ENCODE results near the gene RXFP1. TPM values are rescaled to one million over a fixed set of nuclear protein-coding genes. Genes with fewer than 3 reads are reported as not detected.

RXFP1 gene
- polyA plus RNA-seq, 1 donor (not counting 4 experiments of a cell fraction or from before 2014, with no cell fraction given) = not detected

- Histone ChIP-seq H3K9me1 (ENCODE audit: control insufficient read depth, extremely low read depth, insufficient read depth, low read length) (no peaks in the 10 kb centered on the region), H3K4me1 (ENCODE audit: control insufficient read depth, extremely low read depth, insufficient read depth, low read length) (peaks cover 16% of the 10 kb centered on the region), H3K27ac (ENCODE audit: control insufficient read depth, insufficient read depth, low read length) (no peak overlapping the region), H3K9ac (ENCODE audit: control insufficient read depth, extremely low read depth, insufficient read depth, low read length) (no peak overlapping the region), H3K4me3 (ENCODE audit: control insufficient read depth in 2 of 3, extremely low read depth in 1 of 3, insufficient read depth in 2 of 3, low read depth in 1 of 3, low read length in 3 of 3) (no peak overlapping the region), H4K20me1 (ENCODE audit: control insufficient read depth, extremely low read depth, insufficient read depth, low read length) (no peaks in the 10 kb centered on the region), H3K36me3 (ENCODE audit: control insufficient read depth in 2 of 2, extremely low read depth in 1 of 2, insufficient read depth in 2 of 2, low read length in 2 of 2) (no peaks in the 10 kb centered on the region), H2AFZ (ENCODE audit: control insufficient read depth, low read length) (no peak overlapping the region), H3K79me2 (ENCODE audit: control insufficient read depth, insufficient read depth, low read length) (no peaks in the 10 kb centered on the region), H3K9me3 (ENCODE audit: control insufficient read depth, low read depth, low read length) (no peaks in the 10 kb centered on the region), H3K4me2 (ENCODE audit: control insufficient read depth, extremely low read depth, insufficient read depth, low read depth, low read length) (no peak overlapping the region), H3K27me3 (ENCODE audit: control insufficient read depth, extremely low read depth, insufficient read depth, low read length) (no peaks in the 10 kb centered on the region)
- TF ChIP-seq EZH2 (IDR thresholded peaks at IDR 0.05; ENCODE audit: low read length) (no peak), CTCF (optimal IDR thresholded peaks at IDR 0.05 in 1 of 3, IDR thresholded peaks at IDR 0.05 in 1 of 3, conservative IDR thresholded peaks at IDR 0.05 in 1 of 3; ENCODE audit: extremely low read depth in 1 of 3, insufficient read depth in 2 of 3, low read length in 3 of 3) (no peak)
- dilution Hi-C loops (cut with MboI; ENCODE audit: extremely low pct_ligation_motif_present, low sequenced_read_pairs) = no loop called here
- DNase-seq (ENCODE audit: low read depth, low spot score) = no peak
- no peak for FAIRE-seq
Measured at GRCh38 chr4:158527516-158527915, 5.8 kb downstream of the RXFP1 start.

- H3K9me1 ChIP-seq (ENCODE audit: control insufficient read depth, extremely low read depth, insufficient read depth, low read length) = no peaks in the 10 kb centered on the region
- H3K9me3 ChIP-seq (ENCODE audit: control insufficient read depth, low read depth, low read length) = no peaks in the 10 kb centered on the region
- no peaks in the 10 kb centered on the region for H3K79me2 ChIP-seq (ENCODE audit: control insufficient read depth, insufficient read depth, low read length)
- DNase-seq (ENCODE audit: low read depth, low spot score) (no peak), FAIRE-seq (no peak)
- no peak overlapping the region for H3K9ac ChIP-seq (ENCODE audit: control insufficient read depth, extremely low read depth, insufficient read depth, low read length)
- dilution Hi-C loops (cut with MboI; ENCODE audit: extremely low pct_ligation_motif_present, low sequenced_read_pairs) = no loop called here
- H4K20me1 ChIP-seq (ENCODE audit: control insufficient read depth, extremely low read depth, insufficient read depth, low read length) = no peaks in the 10 kb centered on the region
- no peak overlapping the region for H2AFZ ChIP-seq (ENCODE audit: control insufficient read depth, low read length)
- no peaks in the 10 kb centered on the region for H3K36me3 ChIP-seq (ENCODE audit: control insufficient read depth in 2 of 2, extremely low read depth in 1 of 2, insufficient read depth in 2 of 2, low read length in 2 of 2)
- no peak overlapping the region for H3K27ac ChIP-seq (ENCODE audit: control insufficient read depth, insufficient read depth, low read length)
- H3K27me3 ChIP-seq (ENCODE audit: control insufficient read depth, extremely low read depth, insufficient read depth, low read length) = no peaks in the 10 kb centered on the region
- TF ChIP-seq CTCF (optimal IDR thresholded peaks at IDR 0.05 in 1 of 3, IDR thresholded peaks at IDR 0.05 in 1 of 3, conservative IDR thresholded peaks at IDR 0.05 in 1 of 3; ENCODE audit: extremely low read depth in 1 of 3, insufficient read depth in 2 of 3, low read length in 3 of 3) = no peak
- no peak for TF ChIP-seq EZH2 (IDR thresholded peaks at IDR 0.05; ENCODE audit: low read length)
- H3K4me3 ChIP-seq (ENCODE audit: control insufficient read depth in 2 of 3, extremely low read depth in 1 of 3, insufficient read depth in 2 of 3, low read depth in 1 of 3, low read length in 3 of 3) = no peak overlapping the region
- H3K4me2 ChIP-seq (ENCODE audit: control insufficient read depth, extremely low read depth, insufficient read depth, low read depth, low read length) = no peak overlapping the region
- H3K4me1 ChIP-seq (ENCODE audit: control insufficient read depth, extremely low read depth, insufficient read depth, low read length) = peaks cover 4% of the 10 kb centered on the region
Measured at GRCh38 chr4:158529505-158529904, 7.8 kb downstream of the RXFP1 start.

All from keratinocyte (primary cell).